MM.1S (cell line): ENCODE measurements around the gene SF3A2.

ENCODE experiments used
- DNase-seq: peaks from one replicate; pipeline ENCODE4 v3.0.0-alpha.2; 2015
- H2AFZ ChIP-seq: fragments of 300-600 bp; sonication (generic); 2 replicates; pipeline ENCODE4 v1.6.0; 2016; ENCODE audit warnings: antibody characterized with exemption, low read length
- H3F3A ChIP-seq: fragments of 300-600 bp; sonication (generic); 2 replicates; pipeline ENCODE4 v1.6.1; 2016; ENCODE audit warnings: mild to moderate bottlenecking, antibody characterized with exemption, low read length, moderate library complexity, mixed read lengths; ENCODE audit not compliant: insufficient read depth
- H3K27ac ChIP-seq: fragments of 300-600 bp; sonication (generic); 2 replicates; pipeline ENCODE4 v1.5.1; 2016; ENCODE audit warnings: mild to moderate bottlenecking, low read length
- H3K27me3 ChIP-seq: fragments of 300-600 bp; sonication (generic); replicated peaks from 2 replicates; pipeline ENCODE4 v1.6.0; 2016; ENCODE audit warnings: low read length; ENCODE audit not compliant: insufficient read depth
- H3K36me3 ChIP-seq: fragments of 300-600 bp; sonication (generic); replicated peaks from 2 replicates; pipeline ENCODE4 v1.6.1; 2016; ENCODE audit warnings: mild to moderate bottlenecking, low read length, mixed read lengths; ENCODE audit not compliant: insufficient read depth
- H3K4me1 ChIP-seq: fragments of 300-600 bp; sonication (generic); 2 replicates; pipeline ENCODE4 v1.6.1; 2016; ENCODE audit warnings: low read length, mixed read lengths
- H3K4me2 ChIP-seq: fragments of 300-600 bp; sonication (generic); 2 replicates; pipeline ENCODE4 v1.6.0; 2016; ENCODE audit warnings: low read depth, low read length
- H3K4me3 ChIP-seq: fragments of 300-600 bp; sonication (generic); 2 replicates; pipeline ENCODE4 v1.5.1; 2016; ENCODE audit warnings: low read length, mixed read lengths
- H3K79me2 ChIP-seq: fragments of 300-600 bp; sonication (generic); 2 replicates; pipeline ENCODE4 v1.6.1; 2016; ENCODE audit warnings: mixed run types, low read length, mixed read lengths
- H3K9ac ChIP-seq: fragments of 300-600 bp; sonication (generic); 2 replicates; pipeline ENCODE4 v1.6.1; 2016; ENCODE audit warnings: low read length, mixed read lengths
- H3K9me2 ChIP-seq: fragments of 300-600 bp; sonication (generic); replicated peaks from 2 replicates; pipeline ENCODE4 v1.6.1; 2016; ENCODE audit warnings: mild to moderate bottlenecking, low read length, mixed read lengths; ENCODE audit not compliant: insufficient read depth
- H3K9me3 ChIP-seq: fragments of 300-600 bp; sonication (generic); replicated peaks from 2 replicates; pipeline ENCODE4 v1.6.1; 2016; ENCODE audit warnings: mild to moderate bottlenecking, low read length, mixed read lengths; ENCODE audit not compliant: insufficient read depth
- H4K20me1 ChIP-seq: fragments of 300-600 bp; sonication (generic); 2 replicates; pipeline ENCODE4 v1.6.1; 2016; ENCODE audit warnings: mild to moderate bottlenecking, low read length, moderate library complexity, mixed read lengths; ENCODE audit not compliant: insufficient read depth
- EZH2 ChIP-seq: fragments of 300-600 bp; sonication (generic); optimal IDR thresholded peaks from 2 replicates; pipeline ENCODE3; 2017; ENCODE audit warnings: low read depth, mild to moderate bottlenecking, antibody characterized with exemption, low read length, mixed read lengths
- EZH2phosphoT487 ChIP-seq: fragments of 300-600 bp; sonication (generic); IDR thresholded peaks from 2 replicates; pipeline ENCODE4 v1.6.1; 2018; ENCODE audit warnings: antibody characterized with exemption, low read length
- TF ChIP-seq, protein P1 (sequence below): fragments of 300-600 bp; sonication (generic); IDR thresholded peaks from 2 replicates; pipeline ENCODE4 v1.5.1; 2016; ENCODE audit warnings: antibody characterized with exemption, low read length, mixed read lengths

SF3A2 gene

DNA sequence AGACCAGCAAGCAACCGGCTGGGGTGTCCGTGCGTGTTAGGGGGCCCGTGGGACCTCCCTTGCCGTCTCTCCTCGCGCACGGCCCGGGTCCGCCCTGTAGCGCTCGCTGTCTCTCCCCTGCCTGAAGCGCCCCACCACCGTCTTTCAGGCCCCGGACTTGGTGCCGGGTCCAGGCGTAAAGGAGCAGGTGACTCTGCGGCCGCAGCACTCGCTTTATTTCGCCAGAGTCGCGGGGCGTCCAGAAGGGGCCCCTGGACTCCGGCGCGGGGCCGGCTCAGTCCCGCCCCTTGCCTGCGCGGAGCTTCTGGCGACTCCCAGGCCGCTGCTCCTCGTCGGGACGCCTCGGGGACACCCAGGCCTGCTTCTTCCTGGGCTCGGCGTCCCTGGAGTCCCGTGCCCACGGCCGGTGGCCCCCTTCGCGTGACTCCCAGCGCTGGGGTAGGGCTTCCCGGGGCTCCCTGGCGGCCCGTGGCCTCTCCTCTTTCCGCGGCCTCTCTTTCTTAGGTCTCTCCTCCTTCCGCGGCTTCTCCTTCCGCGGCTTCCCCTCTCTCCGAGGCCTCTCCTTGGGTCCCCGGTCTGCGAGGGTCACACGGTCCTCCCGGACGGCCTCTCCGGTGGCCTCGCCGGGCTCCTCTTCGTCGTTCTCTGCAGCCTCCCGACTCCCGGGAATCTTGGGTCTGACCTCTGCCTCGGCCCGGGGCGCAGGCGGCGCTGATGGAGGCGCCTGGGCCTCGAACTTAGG lies 15.6 kb downstream of the SF3A2 start:
- H3K36me3 ChIP-seq, result 0 out of 2 replicates have a peak, but pooled peaks cover 5% of the 10 kb centered on the region
- peaks cover 56% of the 10 kb centered on the region for H3K79me2 ChIP-seq
- peaks cover 34% of the 10 kb centered on the region for H3F3A ChIP-seq
- no peak overlapping the region for H3K4me2 ChIP-seq
- no peak overlapping the region for H3K27ac ChIP-seq
- no peaks in the 10 kb centered on the region for H4K20me1 ChIP-seq
- H3K9me2 ChIP-seq, result no peaks in the 10 kb centered on the region
- no peak overlapping the region for H3K4me3 ChIP-seq
- no peak for DNase-seq
- H3K9me3 ChIP-seq, result no peaks in the 10 kb centered on the region
- H3K9ac ChIP-seq, result no peak overlapping the region
- TF ChIP-seq, protein P1, sequence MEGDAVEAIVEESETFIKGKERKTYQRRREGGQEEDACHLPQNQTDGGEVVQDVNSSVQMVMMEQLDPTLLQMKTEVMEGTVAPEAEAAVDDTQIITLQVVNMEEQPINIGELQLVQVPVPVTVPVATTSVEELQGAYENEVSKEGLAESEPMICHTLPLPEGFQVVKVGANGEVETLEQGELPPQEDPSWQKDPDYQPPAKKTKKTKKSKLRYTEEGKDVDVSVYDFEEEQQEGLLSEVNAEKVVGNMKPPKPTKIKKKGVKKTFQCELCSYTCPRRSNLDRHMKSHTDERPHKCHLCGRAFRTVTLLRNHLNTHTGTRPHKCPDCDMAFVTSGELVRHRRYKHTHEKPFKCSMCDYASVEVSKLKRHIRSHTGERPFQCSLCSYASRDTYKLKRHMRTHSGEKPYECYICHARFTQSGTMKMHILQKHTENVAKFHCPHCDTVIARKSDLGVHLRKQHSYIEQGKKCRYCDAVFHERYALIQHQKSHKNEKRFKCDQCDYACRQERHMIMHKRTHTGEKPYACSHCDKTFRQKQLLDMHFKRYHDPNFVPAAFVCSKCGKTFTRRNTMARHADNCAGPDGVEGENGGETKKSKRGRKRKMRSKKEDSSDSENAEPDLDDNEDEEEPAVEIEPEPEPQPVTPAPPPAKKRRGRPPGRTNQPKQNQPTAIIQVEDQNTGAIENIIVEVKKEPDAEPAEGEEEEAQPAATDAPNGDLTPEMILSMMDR, result no peak
- TF ChIP-seq EZH2, result no peak
- TF ChIP-seq EZH2phosphoT487, result no peak
- H2AFZ ChIP-seq, result no peak overlapping the region
- peaks cover 18% of the 10 kb centered on the region for H3K4me1 ChIP-seq
- H3K27me3 ChIP-seq, result no peaks in the 10 kb centered on the region

DNA sequence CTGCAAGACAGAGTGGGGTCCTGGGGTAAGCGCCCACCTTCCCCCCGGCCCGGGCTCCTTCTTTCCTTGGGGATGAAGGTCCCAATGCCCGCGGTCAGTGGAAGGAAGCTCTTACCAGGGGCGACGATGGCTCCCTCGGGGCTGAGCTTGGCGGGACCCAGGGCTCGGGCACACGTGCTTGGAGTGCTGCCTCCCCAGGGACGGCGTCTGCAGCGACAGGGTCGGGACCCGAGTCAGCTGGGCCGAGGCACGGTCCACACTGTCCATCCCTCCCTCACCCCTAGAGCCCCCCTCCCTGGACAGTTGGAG lies 16.1 kb downstream of the SF3A2 start:
- Histone ChIP-seq H3F3A (peaks cover 37% of the 10 kb centered on the region), H3K27me3 (no peaks in the 10 kb centered on the region), H4K20me1 (no peaks in the 10 kb centered on the region), H3K36me3 (0 out of 2 replicates have a peak, but pooled peaks cover 5% of the 10 kb centered on the region), H3K9me3 (no peaks in the 10 kb centered on the region), H3K9ac (no peak overlapping the region), H3K27ac (no peak overlapping the region), H3K79me2 (peaks cover 52% of the 10 kb centered on the region), H2AFZ (no peak overlapping the region), H3K9me2 (no peaks in the 10 kb centered on the region), H3K4me3 (no peak overlapping the region), H3K4me2 (no peak overlapping the region), H3K4me1 (peaks cover 20% of the 10 kb centered on the region)
- TF ChIP-seq EZH2phosphoT487 (no peak), EZH2 (no peak)
- TF ChIP-seq, protein P1, result no peak
- no peak for DNase-seq

DNA sequence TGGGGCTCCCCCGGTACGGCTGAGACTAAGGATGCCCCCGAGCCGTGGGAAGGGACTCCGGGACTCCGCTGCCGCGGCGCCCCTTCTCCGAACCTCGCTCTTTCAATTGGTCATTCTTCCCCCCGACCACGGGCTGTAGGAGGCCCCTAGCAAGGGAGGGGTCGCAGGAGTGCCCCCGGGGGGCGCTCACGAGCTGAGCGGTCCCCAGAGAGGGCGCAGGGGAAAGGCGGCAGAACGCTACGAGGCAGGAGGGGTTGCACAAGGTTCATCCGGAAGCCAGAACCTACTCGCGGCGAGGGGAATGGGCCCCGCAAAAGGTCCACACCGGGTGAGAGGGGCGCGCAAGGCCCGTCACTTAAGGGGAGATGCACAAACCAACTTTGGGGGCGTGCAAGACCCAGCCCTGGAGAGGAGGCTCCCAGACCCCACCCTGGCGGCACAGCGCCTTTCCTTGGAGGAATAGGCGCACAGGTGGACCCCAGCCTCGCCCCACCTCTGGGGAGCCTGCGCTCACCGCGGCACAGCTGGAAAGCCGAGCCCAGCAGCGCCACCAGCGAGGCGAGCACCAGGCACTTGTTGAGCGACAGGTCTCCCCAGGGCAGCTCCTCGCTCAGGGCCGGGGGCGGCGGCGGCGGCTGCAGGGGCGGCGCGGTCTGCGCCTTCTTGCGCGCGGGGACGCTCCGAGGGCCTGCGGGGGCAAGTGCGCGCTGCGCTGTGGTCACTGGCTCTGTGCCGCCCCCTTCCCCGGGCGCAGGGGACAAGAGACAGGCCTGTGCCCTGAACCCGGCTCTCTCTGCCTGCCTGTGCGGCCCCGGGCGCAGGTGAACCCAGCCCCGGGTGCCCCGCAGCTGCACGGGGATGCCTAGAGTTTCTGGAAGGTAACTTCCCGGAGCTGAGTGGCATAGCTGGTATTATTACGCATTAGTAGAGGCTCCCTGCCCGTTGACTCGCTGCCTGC lies 16.8 kb downstream of the SF3A2 start:
- no peak for DNase-seq
- TF ChIP-seq, protein P1, result peak; percentile 13; the same call in 1 of the 2 replicates
- no peak for TF ChIP-seq EZH2
- no peaks in the 10 kb centered on the region for H3K27me3 ChIP-seq
- H3K9me2 ChIP-seq, result no peaks in the 10 kb centered on the region
- H3K9ac ChIP-seq, result no peak overlapping the region
- no peak overlapping the region for H2AFZ ChIP-seq
- H3K9me3 ChIP-seq, result no peaks in the 10 kb centered on the region
- peaks cover 22% of the 10 kb centered on the region for H3K4me1 ChIP-seq
- H3K79me2 ChIP-seq, result peaks cover 52% of the 10 kb centered on the region
- H3F3A ChIP-seq, result peaks cover 35% of the 10 kb centered on the region
- no peak overlapping the region for H3K27ac ChIP-seq
- H4K20me1 ChIP-seq, result no peaks in the 10 kb centered on the region
- 0 out of 2 replicates have a peak, but pooled peaks cover 5% of the 10 kb centered on the region for H3K36me3 ChIP-seq
- no peak overlapping the region for H3K4me3 ChIP-seq
- no peak overlapping the region for H3K4me2 ChIP-seq
